ENCODE data around the gene VEGFB.
A peak's percentile ranks its signal among the peaks of the same experiment; 100 is the strongest.

DNA sequence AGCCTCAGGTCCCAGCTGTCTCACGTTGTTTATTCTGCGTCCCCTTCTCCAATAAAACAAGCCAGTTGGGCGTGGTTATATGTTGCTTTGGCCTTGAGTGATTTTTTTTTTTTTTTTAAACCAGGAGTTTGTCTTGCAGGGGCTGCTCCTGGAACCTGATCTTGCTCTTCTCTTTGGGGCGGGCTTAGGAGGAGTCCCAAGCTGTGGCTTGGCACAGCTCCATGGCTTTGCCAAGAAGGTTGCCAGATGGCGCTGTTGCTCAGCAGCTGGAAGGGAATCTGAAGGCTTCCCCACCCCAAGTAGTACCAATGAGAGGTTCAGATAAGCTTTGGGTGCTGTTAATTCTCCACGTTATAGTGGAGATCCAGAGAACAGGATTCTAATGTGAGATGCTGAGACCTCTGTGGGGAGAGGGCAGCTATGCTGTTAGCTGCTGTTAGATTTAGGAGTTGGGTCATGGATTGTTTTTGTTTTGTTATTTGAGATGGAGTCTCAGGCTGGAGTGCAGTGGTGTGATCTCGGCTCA lies 29.9 kb upstream of the VEGFB start:
- TF ChIP-seq, protein P1, sequence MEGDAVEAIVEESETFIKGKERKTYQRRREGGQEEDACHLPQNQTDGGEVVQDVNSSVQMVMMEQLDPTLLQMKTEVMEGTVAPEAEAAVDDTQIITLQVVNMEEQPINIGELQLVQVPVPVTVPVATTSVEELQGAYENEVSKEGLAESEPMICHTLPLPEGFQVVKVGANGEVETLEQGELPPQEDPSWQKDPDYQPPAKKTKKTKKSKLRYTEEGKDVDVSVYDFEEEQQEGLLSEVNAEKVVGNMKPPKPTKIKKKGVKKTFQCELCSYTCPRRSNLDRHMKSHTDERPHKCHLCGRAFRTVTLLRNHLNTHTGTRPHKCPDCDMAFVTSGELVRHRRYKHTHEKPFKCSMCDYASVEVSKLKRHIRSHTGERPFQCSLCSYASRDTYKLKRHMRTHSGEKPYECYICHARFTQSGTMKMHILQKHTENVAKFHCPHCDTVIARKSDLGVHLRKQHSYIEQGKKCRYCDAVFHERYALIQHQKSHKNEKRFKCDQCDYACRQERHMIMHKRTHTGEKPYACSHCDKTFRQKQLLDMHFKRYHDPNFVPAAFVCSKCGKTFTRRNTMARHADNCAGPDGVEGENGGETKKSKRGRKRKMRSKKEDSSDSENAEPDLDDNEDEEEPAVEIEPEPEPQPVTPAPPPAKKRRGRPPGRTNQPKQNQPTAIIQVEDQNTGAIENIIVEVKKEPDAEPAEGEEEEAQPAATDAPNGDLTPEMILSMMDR (IDR thresholded peaks at IDR 0.05) = peak; percentile 49 to 68 (median 65)
- TF ChIP-seq POLR2A (IDR thresholded peaks at IDR 0.05) = no peak
